ENCODE measurements around the gene TLCD1. TPM values are rescaled to one million over a fixed set of nuclear protein-coding genes. Genes with fewer than 3 reads are reported as not detected.
A peak's percentile ranks its signal among the peaks of the same experiment; 100 is the strongest.
"Not testable (repeated sequence)": the region's sequence is repeated elsewhere in the genome, so short reads cannot be mapped to it uniquely, and the experiment has no call there.

Gene TLCD1
- total RNA-seq, 3 donors from 2014 or later, result 20.8 to 28.5 (median 23.8) TPM

GRCh38 chr17:28741358-28742349 is 15.6 kb upstream of the TLCD1 start:
- peaks cover 35% of the 10 kb centered on the region for H3K4me1 Mint-ChIP-seq (ENCODE audit: low read depth)
- no peak for ATAC-seq
- peaks cover 7% of the 10 kb centered on the region for H3K36me3 Mint-ChIP-seq (ENCODE audit: insufficient read depth)
- DNase-seq, result no peak
- H3K27me3 Mint-ChIP-seq (ENCODE audit: low read depth), result no peaks in the 10 kb centered on the region
- no peak overlapping the region for H3K4me3 Mint-ChIP-seq
- H3K9me3 Mint-ChIP-seq, result no peaks in the 10 kb centered on the region

- Mint-ChIP-seq H3K9me3 (no peaks in the 10 kb centered on the region), H3K4me3 (no peak overlapping the region), H3K27me3 (ENCODE audit: low read depth) (no peaks in the 10 kb centered on the region), H3K4me1 (ENCODE audit: low read depth) (peaks cover 30% of the 10 kb centered on the region), H3K36me3 (ENCODE audit: insufficient read depth) (peaks cover 6% of the 10 kb centered on the region)
- DNase-seq, result no peak
- no peak for ATAC-seq
Measured at GRCh38 chr17:28740406-28741357, 14.6 kb upstream of the TLCD1 start.

- no peaks in the 10 kb centered on the region for H3K9me3 Mint-ChIP-seq
Measured at GRCh38 chr17:28738680-28739384, 12.8 kb upstream of the TLCD1 start.

GRCh38 chr17:28737770-28738679 is 12.0 kb upstream of the TLCD1 start:
- ATAC-seq (no peak), DNase-seq (no peak)
- no peaks in the 10 kb centered on the region for H3K9me3 Mint-ChIP-seq
- peak overlapping the region; percentile 55 for H3K4me3 Mint-ChIP-seq
- no peaks in the 10 kb centered on the region for H3K27me3 Mint-ChIP-seq (ENCODE audit: low read depth)
- peaks cover 5% of the 10 kb centered on the region for H3K36me3 Mint-ChIP-seq (ENCODE audit: insufficient read depth)
- peaks cover 26% of the 10 kb centered on the region for H3K4me1 Mint-ChIP-seq (ENCODE audit: low read depth)

More at GRCh38 chr17:28738680-28739384, 12.8 kb upstream of the TLCD1 start:
- DNase-seq (peak; percentile 69), ATAC-seq (peak; percentile 64 to 70)
- H3K4me1 Mint-ChIP-seq (ENCODE audit: low read depth), result peaks cover 28% of the 10 kb centered on the region
- no peaks in the 10 kb centered on the region for H3K27me3 Mint-ChIP-seq (ENCODE audit: low read depth)
- peak overlapping the region; percentile 55 for H3K4me3 Mint-ChIP-seq
- H3K36me3 Mint-ChIP-seq (ENCODE audit: insufficient read depth), result peaks cover 5% of the 10 kb centered on the region

GRCh38 chr17:28737316-28737715 is 11.3 kb upstream of the TLCD1 start:
- H3K9me3 Mint-ChIP-seq, result no peaks in the 10 kb centered on the region
- no peak for ATAC-seq
- H3K36me3 Mint-ChIP-seq (ENCODE audit: insufficient read depth), result peaks cover 5% of the 10 kb centered on the region
- H3K4me1 Mint-ChIP-seq (ENCODE audit: low read depth), result peaks cover 25% of the 10 kb centered on the region
- no peak overlapping the region for H3K4me3 Mint-ChIP-seq
- DNase-seq, result no peak
- no peaks in the 10 kb centered on the region for H3K27me3 Mint-ChIP-seq (ENCODE audit: low read depth)

GRCh38 chr17:28735913-28736769 is 10.1 kb upstream of the TLCD1 start:
- H3K4me3 Mint-ChIP-seq; DNase-seq; H3K27me3 Mint-ChIP-seq (ENCODE audit: low read depth); ATAC-seq; H3K36me3 Mint-ChIP-seq (ENCODE audit: insufficient read depth); H3K9me3 Mint-ChIP-seq: not testable (repeated sequence)
- H3K4me1 Mint-ChIP-seq (ENCODE audit: low read depth), result peaks cover 22% of the 10 kb centered on the region

GRCh38 chr17:28735242-28735722 is 9.2 kb upstream of the TLCD1 start:
- Mint-ChIP-seq H3K4me1 (ENCODE audit: low read depth) (peaks cover 19% of the 10 kb centered on the region), H3K4me3 (no peak overlapping the region), H3K9me3 (no peaks in the 10 kb centered on the region)

GRCh38 chr17:28734712-28735241 is 8.7 kb upstream of the TLCD1 start:
- H3K4me1 Mint-ChIP-seq (ENCODE audit: low read depth), result peaks cover 20% of the 10 kb centered on the region
- peaks cover 6% of the 10 kb centered on the region for H3K36me3 Mint-ChIP-seq (ENCODE audit: insufficient read depth)
- no peak overlapping the region for H3K4me3 Mint-ChIP-seq
- no peaks in the 10 kb centered on the region for H3K9me3 Mint-ChIP-seq
- DNase-seq (no peak), ATAC-seq (no peak)
- no peaks in the 10 kb centered on the region for H3K27me3 Mint-ChIP-seq (ENCODE audit: low read depth)

More at GRCh38 chr17:28735242-28735722, 9.2 kb upstream of the TLCD1 start:
- DNase-seq (no peak), ATAC-seq (no peak)
- peaks cover 6% of the 10 kb centered on the region for H3K36me3 Mint-ChIP-seq (ENCODE audit: insufficient read depth)
- no peaks in the 10 kb centered on the region for H3K27me3 Mint-ChIP-seq (ENCODE audit: low read depth)

- Mint-ChIP-seq H3K4me3 (no peak overlapping the region), H3K4me1 (ENCODE audit: low read depth) (peaks cover 15% of the 10 kb centered on the region), H3K9me3 (no peaks in the 10 kb centered on the region), H3K27me3 (ENCODE audit: low read depth) (no peaks in the 10 kb centered on the region), H3K36me3 (ENCODE audit: insufficient read depth) (peaks cover 2% of the 10 kb centered on the region)
- no peak for DNase-seq
- ATAC-seq, result no peak
Measured at GRCh38 chr17:28733346-28733745, 7.3 kb upstream of the TLCD1 start.

GRCh38 chr17:28729950-28730330 is 3.9 kb upstream of the TLCD1 start:
- ATAC-seq (no peak), DNase-seq (no peak)
- peaks cover 8% of the 10 kb centered on the region for H3K36me3 Mint-ChIP-seq (ENCODE audit: insufficient read depth)
- peaks cover 23% of the 10 kb centered on the region for H3K4me1 Mint-ChIP-seq (ENCODE audit: low read depth)
- no peaks in the 10 kb centered on the region for H3K27me3 Mint-ChIP-seq (ENCODE audit: low read depth)
- peak overlapping the region; percentile 33 for H3K4me3 Mint-ChIP-seq
- H3K9me3 Mint-ChIP-seq, result no peaks in the 10 kb centered on the region

- Mint-ChIP-seq H3K36me3 (ENCODE audit: insufficient read depth) (peaks cover 19% of the 10 kb centered on the region), H3K27me3 (ENCODE audit: low read depth) (no peaks in the 10 kb centered on the region), H3K4me3 (peak within 1 kb of the TSS; percentile 94), H3K4me1 (ENCODE audit: low read depth) (peaks cover 32% of the 10 kb centered on the region), H3K9me3 (no peaks in the 10 kb centered on the region)
- peak; percentile 39 to 41 for ATAC-seq
- DNase-seq, result peak; percentile 98
Measured at GRCh38 chr17:28728364-28729200, 2.5 kb upstream of the TLCD1 start, which contains the start of gene NEK8. TSS of gene NEK8 (plus strand) at chr17:28728788. CDS start at chr17:28728814, 26 bp downstream.
